Ishikawa (cell line): ENCODE measurements around the gene MKX.

Experiments used
- CEBPB ChIP-seq: IDR thresholded peaks from 2 replicates; pipeline ENCODE4 v1.6.1; 2012
- EGR1 ChIP-seq: IDR thresholded peaks from 2 replicates; pipeline ENCODE4 v1.6.1; 2012
- EP300 ChIP-seq: IDR thresholded peaks from 2 replicates; pipeline ENCODE4 v1.6.1; 2012; ENCODE audit warnings: borderline replicate concordance
- MAX ChIP-seq: IDR thresholded peaks from 2 replicates; pipeline ENCODE4 v1.6.1; 2012
- RAD21 ChIP-seq: IDR thresholded peaks from 2 replicates; pipeline ENCODE4 v1.6.1; 2012; ENCODE audit warnings: low read depth
- REST ChIP-seq: IDR thresholded peaks from 2 replicates; pipeline ENCODE4 v1.6.1; 2012; ENCODE audit warnings: low read depth, mild to moderate bottlenecking
- TCF12 ChIP-seq: IDR thresholded peaks from 2 replicates; pipeline ENCODE4 v1.6.1; 2012; ENCODE audit warnings: low read depth
- TEAD4 ChIP-seq: IDR thresholded peaks from 2 replicates; pipeline ENCODE4 v1.6.1; 2012
- ZBTB7A ChIP-seq: IDR thresholded peaks from 2 replicates; pipeline ENCODE4 v1.6.1; 2012; ENCODE audit warnings: low read depth

- TF ChIP-seq TCF12 = no peak
- TF ChIP-seq CEBPB = no peak
- TF ChIP-seq REST = no peak
- no peak for TF ChIP-seq TEAD4
- no peak for TF ChIP-seq EGR1
- TF ChIP-seq RAD21 = no peak
- TF ChIP-seq ZBTB7A = no peak
- no peak for TF ChIP-seq MAX
- no peak for TF ChIP-seq EP300
These were observed 84.9 kb downstream of the MKX start for GRCh38 chr10:27660711-27661110.
